ENCODE measurements around the gene TMEM45B.
"Not testable (repeated sequence)": the region's sequence is repeated elsewhere in the genome, so short reads cannot be mapped to it uniquely, and the experiment has no call there.

TMEM45B gene

DNA sequence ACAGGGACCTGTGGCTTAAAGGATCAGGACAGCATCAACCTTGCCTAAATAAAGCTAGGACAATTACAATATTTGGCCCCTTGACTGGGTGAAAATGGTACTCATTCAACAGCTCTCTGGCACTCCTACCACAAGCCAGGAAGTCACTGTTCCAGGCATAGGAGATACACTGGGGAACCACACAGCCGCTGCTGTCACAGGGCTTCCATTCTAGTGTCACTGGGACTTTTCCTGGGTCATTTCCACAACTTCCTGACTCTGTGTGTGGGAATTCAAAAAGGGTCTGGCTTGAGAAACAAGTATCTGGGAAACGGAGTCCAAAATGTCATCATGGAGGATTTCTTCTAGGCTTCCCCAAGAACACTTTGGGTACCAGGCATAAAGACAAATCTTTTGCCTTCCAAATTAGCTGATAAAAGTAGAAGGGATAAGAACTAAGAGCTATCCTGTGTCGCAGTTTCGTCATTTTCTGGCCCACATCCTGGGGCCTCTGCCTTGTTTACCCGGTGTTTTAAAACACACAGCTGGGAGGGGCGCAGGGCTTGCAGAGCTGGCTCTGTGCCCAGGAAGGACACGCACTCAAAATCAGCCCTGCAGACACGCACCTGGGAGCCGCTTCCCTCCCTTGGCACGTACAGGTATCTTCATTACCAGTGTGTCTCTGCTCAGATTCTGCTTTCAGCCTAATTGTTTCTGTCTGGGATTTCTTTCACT, 38.0 kb downstream of the TMEM45B start:
- peak; percentile 90 for DNase-seq

DNA sequence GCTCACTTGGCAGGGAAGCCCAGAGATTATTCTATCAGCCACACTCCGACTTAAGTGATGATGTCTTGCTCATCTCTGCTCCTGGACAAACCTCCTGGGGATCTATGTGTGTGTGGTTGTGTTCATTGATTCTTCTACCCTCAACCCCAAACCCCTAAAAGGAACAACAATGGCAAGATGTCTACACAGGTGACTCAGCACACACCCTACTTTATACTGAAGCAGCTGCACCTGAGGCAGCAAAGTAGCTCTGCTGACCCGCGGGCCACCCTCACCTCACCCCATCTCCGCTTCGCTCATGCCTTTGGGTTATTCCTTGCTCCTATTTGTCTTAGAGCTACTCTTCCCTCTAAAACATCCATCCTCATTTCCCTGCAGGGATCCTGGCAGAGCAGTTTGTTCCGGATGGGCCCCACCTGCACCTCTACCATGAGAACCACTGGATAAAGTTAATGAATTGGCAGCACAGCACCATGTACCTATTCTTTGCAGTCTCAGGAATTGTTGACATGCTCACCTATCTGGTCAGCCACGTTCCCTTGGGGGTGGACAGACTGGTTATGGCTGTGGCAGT, 38.7 kb downstream of the TMEM45B start:
- DNase-seq, result peak; percentile 31

DNA sequence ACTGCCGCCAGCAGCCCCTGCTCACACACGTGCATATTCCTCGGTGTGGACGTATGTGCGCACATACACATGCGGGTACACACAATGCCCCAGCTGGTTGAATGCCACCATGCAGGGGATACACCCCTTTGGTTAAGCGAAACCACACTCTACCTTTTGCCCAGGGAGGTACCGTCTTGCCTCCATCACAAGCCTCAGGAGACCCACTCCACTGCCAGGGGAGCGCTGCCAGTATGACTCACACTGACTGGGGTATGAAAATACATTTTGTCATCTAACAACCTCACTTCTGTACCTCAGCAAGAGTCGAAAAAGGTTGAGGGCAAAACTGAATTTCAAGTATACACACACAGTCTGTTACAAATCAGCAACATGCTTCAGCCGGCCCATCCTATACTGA, 39.4 kb downstream of the TMEM45B start:
- peak; percentile 27 for DNase-seq

DNA sequence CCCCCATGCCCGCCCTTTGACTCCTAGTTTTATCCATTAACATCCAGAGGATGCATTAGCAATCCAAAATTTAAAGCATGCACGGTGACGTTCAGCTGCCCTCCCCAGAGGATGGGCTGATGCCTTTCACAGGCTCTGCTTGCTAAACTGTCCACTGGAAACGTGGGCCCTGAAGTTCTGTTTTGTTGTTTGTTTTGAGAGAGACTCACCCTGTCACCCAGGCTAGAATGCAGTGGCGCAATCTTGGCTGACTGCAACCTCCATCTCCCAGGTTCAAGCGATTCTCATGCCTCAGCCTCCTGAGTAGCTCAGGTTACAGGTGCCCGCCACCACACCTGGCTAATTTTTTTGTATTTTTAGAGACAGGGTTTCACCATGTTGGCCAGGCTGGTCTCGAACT, 40.4 kb downstream of the TMEM45B start:
- DNase-seq, result no peak

DNA sequence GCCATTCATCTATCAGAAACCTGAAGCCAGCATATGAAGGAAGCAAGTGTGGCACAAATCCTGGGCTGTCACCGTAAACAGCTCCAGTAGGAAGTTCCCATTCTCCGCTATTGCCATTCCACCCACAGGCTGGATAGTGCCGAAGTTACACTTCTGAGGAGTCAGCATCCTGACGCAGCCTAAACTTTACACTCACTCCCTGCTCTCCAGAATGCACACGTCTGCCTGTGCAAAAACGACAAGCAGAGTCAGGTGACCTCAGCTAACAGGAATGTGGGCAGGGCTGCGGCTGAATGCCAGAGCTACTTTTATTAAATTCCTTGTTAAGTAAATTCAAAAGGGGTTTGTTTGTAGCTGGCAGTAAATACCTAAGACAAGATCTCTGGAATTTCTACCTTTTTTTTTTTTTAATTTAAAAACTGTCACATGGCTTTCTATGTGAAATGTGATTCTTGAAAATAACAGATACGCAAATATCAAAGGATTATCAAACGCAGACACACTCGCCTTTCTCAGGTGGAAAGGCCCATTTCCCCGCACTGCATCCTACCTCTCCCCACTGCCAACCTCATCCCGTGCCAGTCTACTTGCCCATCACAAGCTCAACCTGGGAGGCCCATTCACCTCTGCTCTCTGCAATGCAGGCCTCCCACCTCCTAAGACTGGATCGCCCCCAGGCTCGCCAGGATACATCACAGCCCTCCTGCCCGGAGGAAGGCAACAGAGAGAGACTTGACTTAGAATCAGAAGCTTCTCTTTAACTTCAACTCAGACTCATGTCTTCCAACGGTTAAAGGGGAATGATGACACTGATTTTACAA, 46.3 kb downstream of the TMEM45B start:
- no peak for DNase-seq

DNA sequence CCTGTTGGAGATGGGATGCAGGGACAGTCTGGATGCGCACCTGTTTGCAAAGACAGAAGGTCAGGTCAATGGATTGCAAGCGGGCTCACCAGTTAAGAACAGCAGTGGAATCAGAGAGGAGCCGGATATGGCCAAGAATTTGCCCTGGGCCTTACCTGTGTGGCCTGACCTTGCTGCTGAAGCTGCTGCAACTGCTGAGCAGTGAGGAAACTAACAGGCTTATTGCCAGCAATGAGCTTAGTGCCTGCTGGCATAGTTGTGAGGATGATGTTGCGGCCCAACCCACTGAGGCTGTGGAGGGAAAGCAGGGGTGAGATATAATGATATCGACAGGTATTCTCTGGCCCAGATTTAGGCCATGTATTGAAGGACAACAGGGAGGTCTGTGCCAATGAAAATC, 49.2 kb downstream of the TMEM45B start:
- DNase-seq, result no peak

DNA sequence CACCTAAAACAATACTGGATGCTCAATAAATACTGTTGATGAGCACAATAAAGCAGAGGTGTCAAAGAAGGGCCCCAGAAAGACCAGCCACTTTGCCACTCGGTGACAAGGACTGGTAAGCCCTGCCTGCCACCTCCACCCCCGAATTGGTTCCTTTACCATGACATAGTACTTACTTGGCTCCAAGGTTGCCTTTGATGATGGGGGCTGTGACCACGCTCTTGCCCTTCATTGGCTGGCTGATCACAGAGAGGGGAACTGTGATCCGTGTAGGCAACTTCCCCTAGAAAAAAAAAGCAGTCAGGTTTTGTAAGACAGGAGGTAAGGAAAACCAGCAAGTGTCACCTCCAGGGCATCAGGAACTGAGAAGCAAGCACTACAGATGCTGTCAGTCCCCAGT, 50.1 kb downstream of the TMEM45B start:
- DNase-seq, result peak; percentile 29

DNA sequence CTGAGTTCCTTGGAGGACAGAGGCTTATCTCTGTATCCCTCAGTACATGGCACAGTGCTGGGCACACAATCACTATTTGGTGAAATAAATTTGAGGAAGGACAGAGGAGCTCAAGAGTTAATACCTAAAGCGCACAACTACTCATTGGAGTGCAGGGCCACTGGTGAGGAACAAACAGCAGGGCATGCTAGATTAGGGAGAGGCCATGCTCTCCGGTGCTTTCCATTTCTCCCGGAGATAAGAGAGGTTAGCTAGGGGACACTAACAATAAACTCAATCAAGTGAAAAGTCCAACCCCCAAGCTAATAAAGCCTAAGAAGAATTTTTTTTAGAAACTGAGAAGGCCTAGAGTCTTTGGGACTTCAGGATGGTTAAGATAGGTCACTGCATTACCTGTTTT, 50.7 kb downstream of the TMEM45B start:
- DNase-seq, result no peak

DNA sequence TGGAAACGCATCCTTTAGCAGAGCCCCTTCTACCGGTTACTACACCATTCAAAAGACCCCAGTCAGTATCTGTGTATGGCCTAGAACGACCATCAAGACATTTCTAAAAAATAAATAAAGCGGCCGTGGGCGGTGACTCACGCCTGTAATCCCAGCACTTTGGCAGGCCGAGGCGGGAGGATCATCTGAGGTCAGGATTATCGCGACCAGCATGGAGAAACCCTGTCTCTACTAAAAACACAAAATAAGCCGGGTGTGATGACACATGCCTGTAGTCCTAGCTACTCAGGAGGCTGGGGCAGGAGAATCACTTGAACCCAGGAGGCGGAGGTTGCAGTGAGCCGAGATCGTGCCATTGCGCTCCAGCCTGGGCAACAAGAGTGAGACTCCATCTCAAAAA, 53.0 kb downstream of the TMEM45B start:
- not testable (repeated sequence) for DNase-seq

DNA sequence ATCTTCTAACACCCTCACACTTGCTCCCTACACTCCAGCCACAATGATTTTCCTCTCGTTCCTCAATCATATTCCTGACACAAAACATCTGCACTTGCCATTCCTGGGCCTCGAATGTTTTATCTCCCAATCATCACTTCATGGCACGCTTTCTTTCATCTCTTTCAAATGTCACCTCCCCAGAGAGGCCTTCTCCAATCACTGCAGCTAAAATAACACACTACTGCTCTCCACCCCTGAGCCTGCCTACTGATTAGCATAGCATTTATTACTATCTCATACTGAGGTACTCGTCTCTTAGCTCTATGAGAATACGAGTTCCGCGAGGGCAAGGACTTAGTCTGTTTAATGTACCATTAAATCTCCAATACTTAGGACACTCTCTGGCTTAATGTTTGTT, 56.3 kb downstream of the TMEM45B start:
- no peak for DNase-seq

DNA sequence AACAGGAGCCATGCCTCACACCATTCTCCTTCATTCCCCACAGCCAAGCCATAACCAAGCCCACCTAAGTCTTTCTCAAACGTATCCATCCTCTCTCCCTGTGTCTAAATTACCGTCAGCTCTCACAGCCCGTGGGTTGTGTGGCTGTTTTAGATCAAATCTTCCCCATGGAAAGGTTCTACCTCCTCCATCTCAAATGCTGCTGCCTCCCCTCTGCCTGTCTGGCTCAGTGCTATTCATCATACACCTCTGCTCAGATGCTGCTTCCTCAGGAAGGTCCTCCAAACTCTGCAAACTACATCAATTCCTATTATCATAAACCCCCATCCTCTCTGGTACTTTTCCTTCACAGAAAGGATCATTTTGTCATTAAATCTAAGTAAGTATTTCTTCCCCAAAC, 64.7 kb downstream of the TMEM45B start:
- no peak for DNase-seq

DNA sequence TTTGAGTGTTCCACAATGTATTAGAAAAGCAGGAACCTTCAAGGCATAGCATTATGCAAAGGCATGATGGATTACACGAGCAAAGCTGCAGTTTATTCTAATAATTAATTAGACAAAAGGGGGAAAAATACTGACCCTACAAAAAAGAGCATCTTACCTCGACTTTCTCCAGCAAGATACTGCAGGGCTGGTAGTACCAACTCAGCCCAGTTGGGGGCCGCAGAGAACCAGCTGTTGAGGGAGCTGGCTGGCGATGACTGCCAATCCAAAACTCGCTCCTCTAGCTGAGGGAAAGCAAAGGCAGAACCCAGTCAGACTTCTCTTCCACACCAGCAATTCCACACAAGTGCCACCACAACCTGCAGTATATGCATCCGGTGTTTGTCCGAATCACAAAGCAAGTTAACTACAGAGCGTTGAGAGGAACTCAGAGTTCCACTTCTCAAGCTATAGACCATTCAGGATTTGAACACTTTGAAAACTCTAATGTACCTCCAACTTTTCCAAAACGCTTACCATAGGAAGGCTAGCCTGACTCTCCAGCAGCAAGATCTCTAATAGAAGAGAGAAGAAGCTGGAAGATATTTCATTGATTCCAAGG, 66.0 kb downstream of the TMEM45B start:
- DNase-seq, result peak; percentile 56

DNA sequence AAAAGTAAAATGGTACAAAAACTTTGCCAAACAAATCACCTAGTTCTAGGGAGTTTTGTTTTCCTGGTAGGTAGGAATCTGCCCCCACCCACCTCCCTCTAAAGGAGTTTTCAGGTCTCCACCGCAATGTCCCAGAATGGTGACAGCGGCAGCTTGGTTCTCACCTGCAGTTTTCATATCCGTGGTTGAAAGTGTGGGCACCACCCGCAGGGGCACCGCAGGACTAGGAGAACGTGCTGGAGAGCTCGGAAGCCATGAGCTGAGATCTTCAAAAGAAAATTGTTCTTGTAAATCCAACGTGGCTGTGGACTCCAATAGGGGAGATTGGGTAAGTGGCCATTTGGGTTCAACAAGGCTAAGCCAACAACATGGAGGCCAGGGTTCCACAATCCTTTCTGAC, 68.9 kb downstream of the TMEM45B start:
- DNase-seq, result no peak

DNA sequence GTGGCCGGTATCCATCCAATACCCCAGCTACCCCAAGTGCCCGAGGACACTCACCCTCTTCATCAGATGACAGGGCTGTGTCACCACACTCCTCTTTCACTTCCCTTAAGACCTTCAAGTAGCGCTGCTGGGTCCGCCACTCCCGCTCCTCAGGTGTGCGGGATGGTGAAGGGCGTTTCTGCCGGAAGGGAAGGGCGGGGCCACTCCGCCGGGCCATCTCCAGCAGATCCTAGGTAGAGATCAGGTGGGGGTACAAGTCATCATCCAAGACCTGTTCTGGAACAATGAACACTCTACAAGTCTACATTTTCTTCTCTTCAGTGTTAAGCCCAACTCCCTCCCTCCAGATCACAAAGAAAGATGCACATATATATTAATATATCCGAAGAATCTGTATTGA, 69.7 kb downstream of the TMEM45B start:
- DNase-seq, result no peak

DNA sequence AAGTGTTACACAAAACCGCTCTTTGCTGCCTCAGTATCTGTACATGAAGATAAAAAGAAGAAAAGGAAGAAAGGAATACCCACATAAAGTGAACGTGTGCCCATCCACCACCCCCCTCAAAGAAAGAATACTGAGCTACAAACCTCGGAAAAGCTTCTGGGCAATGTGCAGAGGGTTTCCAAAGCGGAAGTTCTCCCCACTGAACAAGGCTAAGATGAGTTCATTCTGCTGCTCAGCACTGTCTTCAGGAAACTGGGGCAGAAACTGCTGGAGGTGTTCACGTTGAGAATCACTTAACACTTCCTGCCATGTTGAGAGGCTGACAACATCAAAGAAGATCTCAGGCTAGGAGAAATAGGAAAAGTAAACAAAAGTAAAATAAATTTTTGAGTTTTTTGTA, 72.8 kb downstream of the TMEM45B start:
- peak; percentile 58 for DNase-seq

DNA sequence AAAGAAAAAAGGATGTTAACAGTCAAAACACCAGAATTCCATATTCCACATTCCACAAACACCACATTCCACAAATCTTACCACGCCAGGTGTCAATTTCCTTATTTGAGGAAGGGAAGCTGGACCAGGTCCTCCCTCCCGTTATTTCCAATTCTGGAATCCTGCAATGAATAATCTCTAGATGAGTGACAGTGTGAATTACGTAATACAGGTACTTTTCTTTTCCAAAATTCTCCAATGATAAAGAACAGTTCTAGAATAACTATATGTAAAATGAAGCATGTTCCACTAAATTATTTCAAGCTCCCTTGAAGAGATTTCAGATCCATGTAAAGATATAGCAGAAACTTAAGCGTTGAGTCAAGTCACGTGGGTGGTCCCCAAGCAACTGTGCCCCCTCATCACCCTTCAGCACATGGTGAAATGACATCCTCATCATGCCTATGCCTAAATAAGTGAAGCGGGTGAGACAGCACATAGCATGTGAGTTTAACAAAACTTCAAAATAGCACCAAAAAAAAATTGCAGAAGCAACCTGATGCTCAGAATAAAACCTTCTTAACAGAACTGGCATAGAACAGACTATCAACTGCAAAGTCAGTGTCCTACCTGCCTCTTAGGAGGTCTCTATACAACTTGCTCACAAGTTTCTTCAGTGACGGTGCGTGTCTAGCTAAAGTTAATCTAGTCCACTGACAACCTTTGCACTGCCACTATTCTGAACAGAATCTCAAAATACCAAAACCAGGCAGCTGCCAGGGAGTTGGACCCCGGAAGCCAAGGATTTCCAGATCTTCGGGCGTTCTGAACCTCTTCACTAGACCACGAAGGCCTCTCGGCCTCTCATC, 78.9 kb downstream of the TMEM45B start:
- no peak for DNase-seq

DNA sequence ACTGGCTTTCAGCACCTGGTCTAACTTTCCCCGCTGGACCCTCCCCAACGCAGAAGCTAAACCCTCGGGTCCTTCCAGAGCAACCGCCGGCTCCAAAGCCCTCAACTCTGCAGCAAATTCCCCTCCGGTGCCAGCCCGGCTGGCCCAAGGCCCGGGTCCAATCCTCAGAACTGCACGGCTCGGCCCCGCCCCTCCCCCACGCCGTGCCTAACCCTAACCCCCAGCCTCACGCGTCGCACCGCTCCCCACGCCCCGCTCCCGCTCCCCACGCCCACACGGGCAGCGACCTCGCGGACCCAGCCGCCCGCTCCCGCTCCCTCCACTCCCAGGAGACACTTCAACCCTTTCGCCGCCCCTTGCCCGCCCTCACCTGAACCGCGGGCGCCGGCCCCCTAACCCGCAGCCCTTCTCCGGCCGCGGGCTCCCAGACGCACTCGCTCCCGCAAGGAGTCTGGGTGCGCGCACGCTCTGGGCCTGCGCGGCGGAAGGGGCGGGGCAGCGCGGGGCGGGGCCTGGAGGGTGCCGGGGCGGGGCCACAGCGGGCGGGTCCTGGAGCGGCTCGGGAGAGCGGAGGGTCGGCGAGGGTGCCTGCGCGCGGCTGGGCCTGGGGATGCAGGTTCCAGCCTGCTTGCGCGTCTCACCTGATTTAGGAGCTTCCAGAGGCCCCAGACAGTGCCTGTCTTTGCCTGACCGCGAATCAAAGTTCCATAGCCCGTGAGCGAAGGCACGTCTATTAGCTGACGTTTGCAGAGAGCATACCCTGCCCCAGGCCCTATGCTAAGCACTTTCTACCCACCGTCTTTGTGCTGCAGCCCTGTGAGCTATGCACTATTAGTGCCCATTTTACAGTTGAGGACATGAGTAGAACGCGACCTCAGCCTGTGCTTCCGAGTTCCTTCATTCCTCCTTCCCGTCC, 79.7 kb downstream of the TMEM45B start, which contains the start of gene NFRKB:
Gene NFRKB (minus strand): TSS at position 453 of the 916 bp plus-strand sequence. CDS start 2,729 bp downstream, outside the sequence.
- peak; percentile 87 for DNase-seq

DNA sequence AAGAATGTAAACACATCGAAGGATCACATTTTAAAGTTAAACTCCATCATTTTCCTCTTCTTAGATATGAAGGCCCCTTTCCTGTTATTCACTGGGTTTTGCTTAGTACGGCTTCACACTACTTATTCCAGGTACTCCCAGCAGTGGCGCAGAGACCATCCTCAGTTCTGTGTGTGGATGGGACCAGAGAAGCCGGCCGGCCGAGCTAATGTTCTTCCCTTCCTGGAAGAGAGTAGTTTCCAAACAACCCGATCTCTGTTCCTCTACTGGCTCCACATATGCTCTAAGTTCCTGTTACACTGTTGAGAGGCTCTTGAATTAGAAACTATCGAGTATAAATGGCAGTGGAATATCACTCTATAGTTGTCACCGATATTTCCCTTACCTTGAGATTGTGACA, 80.4 kb downstream of the TMEM45B start:
- DNase-seq, result no peak

DNA sequence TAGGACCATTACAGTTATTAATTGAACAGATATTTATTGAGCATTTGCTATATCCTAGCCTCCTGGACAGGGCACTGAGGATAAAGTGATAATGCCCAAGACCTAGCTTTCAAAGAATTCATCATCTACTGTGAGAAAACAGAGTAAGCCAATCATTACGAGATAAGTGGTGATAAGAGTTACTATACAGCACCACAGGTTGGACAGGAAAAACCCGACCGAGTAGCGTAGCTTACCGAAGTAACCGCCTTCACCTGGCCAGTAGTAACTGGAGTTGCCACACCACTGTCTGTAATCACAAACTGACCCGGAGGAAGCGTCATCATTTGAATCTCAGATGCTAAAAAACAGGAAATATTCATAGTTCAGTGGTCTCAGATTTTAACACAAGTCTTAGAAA, 89.8 kb downstream of the TMEM45B start:
- no peak for DNase-seq
